GM18868 (cell line): Measurements from ENCODE around the gene MON1A.
A peak's percentile ranks its signal among the peaks of the same experiment; 100 is the strongest.
"Not testable (repeated sequence)": the region's sequence is repeated elsewhere in the genome, so short reads cannot be mapped to it uniquely, and the experiment has no call there.

Experiments used
- ATAC-seq: cut with Tn5 transposase; IDR thresholded peaks from one replicate; pipeline ENCODE4 v1.9.1; 2021; ENCODE audit warnings: mild to moderate bottlenecking, moderate library complexity; ENCODE audit not compliant: unreplicated experiment

Gene MON1A

DNA sequence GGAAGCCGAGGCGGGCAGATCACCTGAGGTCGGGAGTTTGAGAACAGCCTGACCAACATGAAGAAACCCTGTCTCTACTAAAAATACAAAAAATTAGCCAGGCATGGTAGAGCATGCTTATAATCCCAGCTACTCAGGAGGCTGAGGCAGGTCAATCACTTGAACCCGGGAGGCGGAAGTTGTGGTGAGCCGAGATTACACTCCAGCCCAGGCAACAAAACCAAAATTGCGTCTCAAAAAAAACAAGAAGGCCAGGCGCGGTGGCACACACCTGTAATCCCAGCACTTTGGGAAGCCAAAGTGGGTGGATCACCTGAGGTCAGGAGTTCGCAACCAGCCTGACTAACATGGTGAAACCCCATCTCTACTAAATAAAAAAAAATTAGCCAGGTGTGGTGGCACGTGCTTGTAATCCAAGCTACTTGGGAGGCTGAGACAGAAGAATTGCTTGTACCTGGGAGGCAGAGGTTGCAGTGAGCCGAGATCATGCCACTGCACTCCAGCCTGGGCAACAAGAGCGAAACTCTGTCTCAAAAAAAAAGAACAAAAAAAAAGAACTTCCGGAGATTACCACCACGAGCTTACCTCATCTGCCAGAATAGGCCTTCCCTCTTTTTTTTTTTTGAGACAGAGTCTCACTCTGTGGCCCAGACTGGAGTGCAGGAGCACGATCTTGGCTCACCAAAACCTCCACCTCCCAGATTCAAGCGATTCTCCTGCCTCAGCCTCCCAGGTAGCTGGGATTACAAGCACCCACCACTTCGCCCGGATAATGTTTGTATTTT lies 11.6 kb downstream of the MON1A start:
- not testable (repeated sequence) for ATAC-seq

DNA sequence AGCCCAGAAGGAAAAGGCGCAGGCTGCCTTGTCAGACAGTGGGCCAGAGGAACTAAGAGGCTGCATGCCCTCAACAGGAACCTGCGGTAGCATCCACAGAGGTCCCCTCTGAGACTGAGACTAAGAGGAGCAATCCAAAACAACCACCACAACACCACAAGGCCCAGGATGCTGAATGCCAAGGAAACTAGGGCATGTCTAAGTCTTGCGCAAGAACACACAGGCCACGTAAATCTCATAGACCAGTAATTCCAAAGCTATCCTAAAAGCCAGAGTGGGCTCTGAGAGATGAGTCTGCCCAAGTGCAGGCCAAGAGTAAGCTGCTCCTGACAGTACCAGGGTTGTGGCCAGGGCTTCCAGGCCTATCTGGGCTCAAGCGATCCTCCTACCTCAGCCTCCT lies 12.9 kb downstream of the MON1A start:
- no peak for ATAC-seq

DNA sequence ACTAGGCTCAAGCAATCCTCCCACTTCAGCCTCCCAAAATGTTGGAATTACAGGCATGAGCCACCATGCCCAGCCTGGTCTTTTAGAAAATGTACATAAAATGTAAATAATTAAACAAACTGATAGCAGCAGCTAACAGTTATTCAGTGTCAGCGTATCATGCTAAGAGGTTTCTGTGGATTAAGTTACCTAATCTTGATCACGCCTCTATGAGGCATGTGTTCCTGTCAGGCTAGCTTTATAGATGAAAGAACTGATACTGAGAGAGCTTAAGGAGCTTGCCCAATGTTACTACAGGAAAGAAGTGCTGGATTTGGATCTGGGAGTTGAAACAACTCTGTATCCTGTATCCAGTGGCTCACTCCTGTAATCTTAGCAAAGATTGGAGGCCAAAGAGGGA lies 14.7 kb downstream of the MON1A start:
- no peak for ATAC-seq

DNA sequence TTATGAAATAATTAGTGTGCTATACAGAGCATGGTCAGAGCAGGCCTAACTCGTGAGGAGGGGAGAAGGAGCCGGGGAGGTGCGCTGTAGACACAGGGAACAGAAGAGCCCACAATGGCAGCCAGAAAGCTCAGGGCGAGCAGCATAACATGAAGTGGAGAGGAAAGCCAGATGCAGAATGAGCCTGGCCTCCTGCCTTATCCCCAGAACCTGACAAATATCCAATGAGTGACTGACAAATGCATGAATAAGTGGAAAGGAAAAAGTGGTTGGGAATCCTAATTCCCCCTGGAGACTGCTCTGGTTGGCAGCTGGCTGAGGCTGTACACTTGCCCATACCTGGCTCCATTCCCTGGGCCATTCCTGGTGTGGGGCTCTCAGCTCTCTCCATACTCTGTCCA lies 16.7 kb downstream of the MON1A start:
- no peak for ATAC-seq

DNA sequence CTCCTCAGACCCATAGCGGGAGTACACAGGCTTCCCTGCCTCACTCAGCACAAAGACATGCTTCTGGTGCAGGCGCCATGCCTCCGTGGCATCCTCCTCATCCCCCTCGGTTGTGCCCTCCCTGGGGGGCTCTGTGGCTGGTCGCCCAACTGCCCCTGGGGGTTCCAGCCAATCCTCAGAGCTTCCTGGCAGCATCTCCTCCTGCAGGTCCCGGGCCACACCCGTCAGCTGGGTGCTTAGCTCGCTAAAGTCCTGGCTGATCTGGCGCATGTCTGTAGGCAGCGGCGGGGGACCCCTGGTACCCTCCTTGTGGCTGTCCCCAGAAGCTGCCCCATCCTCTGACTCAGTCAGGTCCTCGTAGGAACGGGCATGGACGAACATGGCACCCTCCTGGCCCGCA lies 18.0 kb downstream of the MON1A start:
- no peak for ATAC-seq

DNA sequence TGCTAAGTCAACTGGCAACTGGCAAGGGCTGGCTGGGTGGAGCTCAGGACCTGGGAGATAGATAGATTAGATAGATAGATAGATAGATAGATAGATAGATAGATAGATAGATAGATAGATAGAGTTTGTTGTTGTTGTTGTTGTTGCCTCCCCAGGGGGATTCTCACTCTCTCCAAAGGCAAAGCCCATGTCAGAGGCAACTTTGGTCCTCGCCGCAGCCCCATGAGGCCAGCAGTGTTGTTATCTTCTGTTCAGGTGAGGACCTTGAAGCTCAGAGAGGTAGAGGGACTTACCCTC lies 18.5 kb downstream of the MON1A start:
- no peak for ATAC-seq

DNA sequence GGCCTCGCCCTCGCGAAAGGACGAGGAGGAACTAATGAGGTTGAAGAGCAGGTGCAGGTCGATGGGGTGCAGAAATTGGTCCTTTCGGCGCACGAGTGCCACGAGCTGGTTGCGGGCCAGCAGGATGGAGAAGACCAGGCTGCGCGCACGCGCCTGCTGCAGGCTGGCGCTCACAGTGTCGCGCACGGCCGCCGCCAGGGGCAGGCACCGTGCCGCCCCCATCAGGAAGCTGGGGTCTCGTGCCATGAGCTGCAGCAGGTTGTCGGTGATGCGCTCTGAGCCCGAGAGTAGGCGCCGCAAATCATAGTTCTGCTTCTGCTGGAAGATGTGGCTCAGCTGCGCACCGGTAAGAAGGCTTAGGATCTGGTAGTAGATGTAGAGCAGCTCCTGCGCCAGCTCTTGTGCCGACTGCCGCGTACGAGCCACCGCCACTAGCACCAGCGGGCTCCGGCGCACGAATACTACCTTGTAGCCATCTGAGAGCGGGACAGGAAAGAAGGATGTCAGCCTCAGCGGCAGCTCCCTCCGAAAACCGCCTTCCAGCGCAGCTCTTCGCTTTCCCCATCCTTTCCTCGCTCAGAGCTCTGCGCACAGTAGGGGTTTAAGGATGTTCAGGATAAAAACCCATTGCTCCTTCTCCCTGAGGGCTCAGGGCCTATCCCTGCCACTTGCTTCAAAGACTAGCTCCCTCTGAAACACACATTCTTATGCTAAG lies 19.0 kb downstream of the MON1A start:
- ATAC-seq: no peak

DNA sequence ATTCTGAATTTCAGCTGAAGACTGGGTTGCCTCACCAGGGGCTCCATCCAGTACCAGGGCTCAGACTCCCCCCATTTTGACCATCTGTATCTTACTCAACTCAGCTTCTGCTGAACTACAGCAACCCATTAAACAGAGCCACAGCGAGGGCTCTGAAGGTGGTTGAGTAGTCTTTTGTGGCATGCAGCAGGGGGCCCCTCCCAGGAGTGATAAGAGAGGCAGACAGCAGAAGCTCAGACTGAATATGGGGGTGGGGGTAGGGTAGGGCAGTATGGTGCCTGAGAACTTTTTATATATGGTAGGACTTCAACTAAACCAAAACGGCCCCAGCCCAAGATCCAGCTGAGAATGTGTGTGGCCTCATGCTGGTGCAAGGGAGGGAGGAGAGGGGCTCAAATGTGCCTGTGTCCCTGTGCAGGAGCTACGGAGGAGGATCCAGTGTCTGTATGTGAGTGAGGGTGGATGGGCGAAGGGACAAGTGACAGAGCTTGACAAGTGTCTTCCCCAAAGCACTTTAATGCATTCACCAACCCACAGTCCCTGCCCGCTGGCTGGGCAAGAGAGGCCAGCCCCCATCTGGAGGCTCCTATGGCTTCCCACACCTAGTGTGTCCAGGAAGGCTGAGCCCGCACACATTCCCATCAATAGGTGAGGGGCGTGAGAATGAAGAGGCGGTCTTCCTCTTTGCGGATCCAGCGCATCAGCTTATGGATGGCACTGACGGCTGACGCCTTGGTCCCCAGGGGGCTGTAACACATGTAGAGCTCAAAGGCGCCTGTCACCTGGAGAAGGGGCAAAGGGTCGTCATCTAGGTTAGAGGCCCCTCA lies 21.0 kb downstream of the MON1A start:
- no peak for ATAC-seq

DNA sequence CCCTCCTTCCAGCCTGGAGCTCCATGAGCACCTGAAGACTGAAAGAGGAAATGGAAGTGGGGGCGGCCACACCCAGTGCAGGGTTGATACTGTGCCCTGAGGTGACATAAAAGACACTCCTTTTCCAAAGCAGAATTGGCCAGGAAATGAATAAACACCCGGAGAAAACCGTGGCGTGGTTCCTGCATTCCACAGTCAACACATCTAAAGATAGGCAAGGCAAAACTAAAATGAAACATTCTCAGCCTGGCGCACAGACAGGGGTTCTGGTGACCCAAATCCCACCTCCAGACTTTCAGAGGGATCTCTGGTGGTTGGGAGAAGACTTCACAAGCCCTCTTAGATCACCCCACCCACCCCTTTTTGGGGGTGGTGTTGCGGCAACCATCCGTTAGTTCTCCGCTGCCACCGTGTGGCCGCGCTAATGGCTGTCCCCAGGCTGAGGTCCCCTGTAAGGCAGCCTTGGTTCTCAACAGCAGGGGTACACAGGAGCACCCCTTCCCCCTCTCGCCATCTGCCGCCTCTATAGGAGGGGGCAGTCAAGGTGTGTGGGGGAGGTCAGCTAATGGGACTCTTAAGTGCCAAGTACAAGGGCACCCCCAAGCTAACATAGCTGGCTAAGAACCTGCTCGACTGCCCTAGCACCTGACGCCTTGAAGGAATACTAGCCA lies 23.4 kb downstream of the MON1A start:
- no peak for ATAC-seq

DNA sequence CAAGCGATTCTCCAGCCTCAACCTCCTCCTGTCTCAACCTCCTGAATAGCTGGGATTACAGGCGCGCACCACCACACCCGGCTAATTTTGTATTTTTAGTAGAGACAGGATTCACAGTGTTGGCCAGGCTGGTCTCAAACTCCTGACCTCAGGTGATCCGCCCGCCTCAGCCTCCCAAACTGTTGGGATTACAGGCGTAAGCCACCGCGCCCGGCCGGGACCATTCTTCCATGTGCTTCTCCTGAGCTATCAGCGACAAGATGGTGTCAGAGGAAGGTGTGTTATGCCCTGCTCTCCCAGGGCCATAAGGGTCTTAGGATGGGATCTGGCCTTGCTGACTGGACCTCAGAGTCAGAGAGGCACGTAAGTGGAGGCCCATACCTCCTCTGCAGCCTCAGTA lies 25.2 kb downstream of the MON1A start:
- not testable (repeated sequence) for ATAC-seq

DNA sequence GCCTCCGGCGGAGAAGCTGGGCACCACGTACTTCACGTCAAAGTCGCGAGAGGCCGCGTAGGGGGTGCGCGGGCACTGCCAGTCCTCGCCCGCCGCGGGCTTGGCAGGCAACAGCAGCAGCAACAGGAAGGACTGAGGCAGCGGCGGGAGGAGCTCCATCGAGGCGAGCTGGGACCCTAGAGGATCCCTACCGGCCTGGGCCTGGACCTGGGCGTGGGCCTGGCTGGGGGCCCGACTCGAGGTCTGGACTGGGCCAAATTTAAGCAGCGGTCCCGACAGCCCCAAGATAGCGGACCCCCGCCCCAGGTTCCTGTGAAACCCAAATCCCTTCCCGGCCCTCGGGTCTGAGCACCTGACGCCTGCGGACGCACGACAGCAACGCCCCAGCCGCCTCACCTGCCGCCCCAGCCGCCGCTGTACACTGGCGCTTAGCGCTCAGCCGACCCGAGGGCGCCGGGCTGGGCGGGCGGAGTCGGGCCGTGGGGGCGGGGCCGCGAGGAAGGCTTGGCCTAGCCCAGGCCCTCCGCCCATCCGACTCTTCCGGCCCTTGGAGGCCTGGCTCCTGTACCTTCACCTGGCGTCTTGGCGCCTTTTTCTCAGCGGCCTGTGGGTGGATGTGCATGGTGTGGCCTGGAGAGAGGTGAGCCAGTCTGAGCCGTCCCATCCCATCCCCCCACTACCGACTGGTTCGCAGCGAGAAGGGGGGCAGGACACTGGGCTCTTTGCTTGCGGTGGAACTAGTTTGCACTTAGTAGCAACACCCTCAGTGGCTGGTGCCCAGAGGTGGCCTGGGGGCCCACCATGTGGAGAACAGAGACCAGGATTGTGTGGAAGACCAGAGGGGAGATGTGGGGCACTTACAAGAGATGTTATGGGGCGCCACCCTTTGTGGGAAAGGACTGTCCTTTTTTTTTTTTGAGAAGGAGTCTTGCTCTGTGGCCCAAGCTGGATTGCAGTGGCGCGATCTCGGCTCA lies 25.9 kb downstream of the MON1A start, which contains the start of gene MST1R:
MST1R (minus strand) TSS at position 423 of the 974 bp plus-strand sequence; CDS start at position 159, 264 bp downstream.
- ATAC-seq: peak; percentile 76

DNA sequence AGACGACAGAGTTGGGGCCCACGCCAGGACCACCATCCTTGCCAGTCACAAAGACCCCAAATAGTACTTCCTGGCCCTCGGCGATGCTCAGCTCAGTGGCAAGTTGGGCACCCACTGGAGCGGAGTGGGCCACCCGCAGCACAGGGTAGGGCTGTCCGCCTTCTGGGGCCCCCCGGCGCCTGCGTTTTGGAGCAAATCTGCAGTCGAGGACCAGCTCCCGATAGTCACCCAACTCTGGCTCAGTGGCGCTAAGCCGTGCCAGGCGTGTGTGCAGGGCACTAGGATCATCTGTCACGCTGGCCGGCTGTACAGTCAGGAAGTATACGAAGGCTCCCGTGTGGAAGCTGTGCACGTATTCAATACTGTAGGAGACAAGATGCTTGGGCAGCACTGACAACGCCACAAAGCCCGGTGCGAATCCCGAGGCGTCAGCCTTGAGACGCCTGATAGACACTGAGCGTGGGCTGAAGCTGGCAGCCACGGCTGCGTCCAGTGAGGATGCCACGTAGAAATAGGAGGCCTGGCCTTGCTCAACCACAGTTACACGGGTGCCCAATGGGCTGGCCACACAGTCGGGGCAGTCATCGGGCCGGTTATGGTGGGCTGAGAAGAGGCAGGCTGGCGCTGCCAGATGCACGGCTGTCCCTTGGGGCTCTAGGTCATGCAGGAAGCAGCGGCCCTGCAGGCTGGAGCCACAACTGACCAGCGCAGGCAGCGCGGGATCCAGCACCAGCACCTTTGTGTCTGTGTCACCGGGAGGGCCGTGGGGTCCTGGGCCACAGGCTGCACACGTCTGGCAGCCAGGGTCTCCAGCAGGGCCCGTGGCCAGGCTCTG lies 26.9 kb downstream of the MON1A start:
- no peak for ATAC-seq

DNA sequence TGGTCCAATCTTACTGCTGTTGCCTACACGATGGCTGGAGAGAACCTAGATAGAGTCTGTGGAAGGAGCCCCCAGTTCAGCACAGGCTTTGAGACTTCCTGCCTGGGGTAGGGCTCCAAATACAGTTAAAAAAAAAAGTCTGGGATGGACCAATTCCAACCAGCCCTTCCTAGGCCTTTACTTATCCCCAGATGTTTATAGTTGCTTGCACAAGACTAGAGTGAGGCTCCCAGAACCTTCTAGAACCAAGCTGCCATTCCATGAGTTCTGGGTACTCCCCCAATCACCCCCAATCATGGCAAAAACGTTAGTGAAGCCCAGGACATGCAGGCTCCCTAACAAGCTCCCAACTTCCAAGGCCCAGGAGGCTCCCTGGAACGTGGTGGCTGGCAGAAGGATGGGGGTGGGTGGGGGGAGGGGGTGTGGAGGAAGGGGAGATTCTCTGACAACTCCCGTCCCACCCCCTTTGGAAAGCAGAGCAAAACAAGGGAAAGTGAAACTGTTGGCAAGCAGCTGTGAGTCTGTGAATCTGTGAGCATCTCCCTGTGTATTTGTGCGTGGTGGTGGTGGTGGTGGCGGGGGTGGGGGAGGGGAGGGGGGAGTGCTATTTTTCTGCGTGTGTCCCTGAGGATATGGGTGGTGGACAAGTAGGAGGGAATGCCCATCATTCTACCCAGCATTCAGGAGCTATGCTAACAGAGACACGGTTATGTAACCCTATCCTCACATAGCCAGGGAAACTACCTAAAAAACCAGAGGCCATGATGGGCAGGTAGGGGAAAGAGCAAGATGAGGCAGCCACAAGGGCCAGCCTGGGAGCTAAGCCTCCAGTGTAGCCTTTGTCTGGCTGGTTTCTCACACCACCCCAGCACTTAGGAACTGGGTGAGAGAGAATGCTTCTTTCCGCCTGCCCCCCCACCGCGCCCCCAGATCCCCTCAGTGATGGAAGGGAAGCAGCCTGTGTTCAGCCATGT lies 28.0 kb downstream of the MON1A start:
- ATAC-seq: no peak

DNA sequence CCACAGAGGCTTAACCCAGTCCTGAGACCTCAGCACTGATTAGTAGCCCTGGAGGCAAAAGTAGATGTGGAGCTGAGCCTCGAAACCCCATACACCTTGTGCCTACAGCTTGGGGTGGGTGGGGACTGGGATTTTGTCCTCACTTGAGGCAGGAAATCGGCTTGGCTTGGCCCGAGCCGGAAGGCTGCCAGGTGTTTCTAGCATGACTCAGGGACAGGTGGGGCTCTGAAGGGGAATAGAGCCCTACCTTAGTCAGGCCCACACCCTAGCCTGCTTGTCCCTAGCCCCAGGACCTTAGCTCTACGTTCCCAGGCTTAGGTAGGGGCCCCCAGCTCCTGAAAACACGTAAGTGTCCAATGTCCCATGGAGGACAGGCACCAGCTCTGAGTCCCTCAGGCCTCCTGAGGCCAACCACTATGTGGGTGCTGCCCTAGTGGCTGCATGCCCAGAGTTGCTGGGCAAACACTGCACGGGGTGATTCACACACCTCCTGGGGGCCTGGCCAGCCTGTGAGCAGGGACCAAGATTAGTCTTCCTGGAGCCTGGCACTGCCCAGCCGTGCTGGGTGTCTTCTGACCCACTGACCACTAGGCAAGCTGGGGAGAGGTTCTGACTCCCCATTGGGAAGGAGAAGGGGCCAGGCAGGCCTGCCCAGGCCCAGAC lies 29.0 kb downstream of the MON1A start:
- no peak for ATAC-seq

DNA sequence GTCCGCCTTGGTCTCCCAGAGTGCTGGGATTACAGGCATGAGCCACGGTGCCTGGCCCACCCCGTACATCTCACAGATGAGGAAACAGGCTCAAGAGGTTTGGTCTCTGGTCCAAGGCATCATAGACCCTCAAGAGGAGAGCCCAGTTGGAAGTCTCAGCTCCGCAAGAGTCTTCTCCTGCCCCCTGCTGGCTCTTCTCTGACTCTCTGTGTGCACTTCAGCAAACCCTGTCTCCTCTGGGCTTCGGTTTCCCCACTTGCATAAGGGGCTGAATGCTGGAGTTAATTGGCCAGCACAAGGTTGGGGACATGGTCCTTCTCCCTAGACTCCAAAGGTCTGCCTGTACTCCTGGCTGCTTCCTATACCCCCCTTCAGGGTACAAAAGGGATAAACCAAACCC lies 29.8 kb downstream of the MON1A start:
- no peak for ATAC-seq

DNA sequence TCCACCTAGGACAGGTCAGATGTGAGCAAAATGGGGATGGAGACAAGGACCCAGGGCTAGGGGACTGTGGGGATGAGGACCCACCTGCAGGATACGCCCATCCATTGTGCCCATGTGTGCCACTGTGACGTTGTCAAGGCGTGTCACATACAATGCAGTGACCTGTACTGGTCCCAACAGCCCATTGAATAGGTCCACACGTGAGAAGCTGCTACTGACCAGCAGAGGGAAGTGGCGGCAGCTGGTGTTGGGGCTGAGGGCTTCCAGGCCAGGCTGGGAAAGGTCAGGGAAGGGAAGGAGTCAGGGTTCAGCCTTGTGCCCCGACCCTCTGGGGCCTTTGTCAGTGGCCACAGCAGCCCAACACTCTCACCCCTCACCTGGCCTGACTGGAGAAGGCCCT lies 30.6 kb downstream of the MON1A start:
- no peak for ATAC-seq

DNA sequence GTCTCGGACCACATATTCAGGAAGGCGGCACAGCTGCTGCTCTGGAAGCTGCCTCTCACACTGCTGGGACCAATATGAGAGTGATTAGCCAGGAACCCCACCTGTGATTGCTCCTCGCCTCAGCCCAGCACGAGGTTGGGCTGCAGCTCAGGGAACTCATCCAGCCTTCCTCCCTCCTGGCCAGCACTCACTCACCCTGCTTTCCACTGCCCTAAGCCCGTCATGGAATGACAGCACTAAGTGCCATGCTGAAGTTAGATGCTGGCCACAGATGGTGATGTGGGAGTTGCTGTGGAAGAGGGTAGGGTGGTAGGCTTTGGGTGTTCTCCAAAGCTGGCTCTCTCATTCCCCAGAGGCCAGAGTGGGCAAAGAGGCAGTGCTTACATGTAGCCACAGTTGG lies 33.3 kb downstream of the MON1A start:
- ATAC-seq: no peak
